Adipose tissue (tissue), 3 donors: ENCODE results near the gene SPATC1L. TPM values are rescaled to one million over a fixed set of nuclear protein-coding genes. Genes with fewer than 3 reads are reported as not detected.
"Not testable (repeated sequence)": the region's sequence is repeated elsewhere in the genome, so short reads cannot be mapped to it uniquely, and the experiment has no call there.

Experiments
- H3K27ac ChIP-seq: one replicate; pipeline ENCODE4 v1.5.1; 2013; ENCODE audit warnings: low read depth, low read length
- WGBS, 3 donors: extraction: QIAGEN DNeasy Blood & Tissue Kit; methylation state at CpG; one replicate each; pipeline ENCODE4 v1.1.7; 2013; 5-methylcytosine and 5-hydroxymethylcytosine counted together
- polyA plus RNA-seq, 3 donors: library from polyadenylated mRNA; stranded (reverse); fragments of 200-250 nt; gene quantifications; one replicate each; pipeline ENCODE4 v1.2.3, GENCODE V29; 2013
- donor health status: healthy with polysubstance abuse.
- donor health status: Bipolar disorder and iron deficiency.
- donor health status: healthy.

SPATC1L gene
- 1 to 10 TPM; 4.8 to 10.0 (median 9.1) TPM for polyA plus RNA-seq

DNA sequence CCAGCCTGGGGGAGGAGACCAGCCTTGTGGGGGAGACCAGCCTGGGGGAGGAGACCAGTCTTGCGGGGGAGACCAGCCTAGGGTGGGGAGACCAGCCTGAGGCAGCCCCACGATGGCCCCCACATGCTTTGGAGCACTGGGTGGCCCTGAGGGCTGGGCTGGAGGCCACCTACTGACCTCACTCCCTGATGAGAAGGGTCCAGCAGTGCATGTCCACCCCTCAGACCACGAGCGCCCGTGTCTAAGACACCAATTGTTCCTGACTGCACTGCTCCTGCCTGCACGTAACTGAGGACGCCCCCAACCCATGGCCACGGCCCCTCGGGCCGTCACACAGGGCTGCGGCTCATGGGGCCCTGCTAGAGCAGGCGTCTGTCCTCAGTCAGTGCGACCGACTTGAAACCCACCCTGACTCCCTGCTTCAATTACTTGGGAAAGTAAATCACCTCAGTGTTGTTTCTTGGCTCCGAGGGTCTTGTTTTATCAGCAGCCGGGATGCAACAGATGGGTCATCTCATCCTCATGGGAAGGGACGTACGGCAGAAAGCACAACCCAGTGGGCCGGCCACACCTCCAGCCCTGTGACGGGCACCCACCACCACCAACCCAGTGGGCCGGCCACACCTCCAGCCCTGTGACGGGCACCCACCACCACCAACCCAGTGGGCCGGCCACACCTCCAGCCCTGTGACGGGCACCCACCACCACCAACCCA is at the start of gene SPATC1L:
Gene SPATC1L (minus strand): TSS at position 550 of the 715 bp plus-strand sequence. CDS start 1,643 bp downstream, outside the sequence.
- 5 to 14% (median 7%) methylated on average over 18 to 21 of the region's 24 CpGs for WGBS, 3 donors
- no peak within 1 kb of the TSS for H3K27ac ChIP-seq

GRCh38 chr21:46229923-46230260 is 45.6 kb upstream of the SPATC1L start:
- H3K27ac ChIP-seq, result no peak overlapping the region

DNA sequence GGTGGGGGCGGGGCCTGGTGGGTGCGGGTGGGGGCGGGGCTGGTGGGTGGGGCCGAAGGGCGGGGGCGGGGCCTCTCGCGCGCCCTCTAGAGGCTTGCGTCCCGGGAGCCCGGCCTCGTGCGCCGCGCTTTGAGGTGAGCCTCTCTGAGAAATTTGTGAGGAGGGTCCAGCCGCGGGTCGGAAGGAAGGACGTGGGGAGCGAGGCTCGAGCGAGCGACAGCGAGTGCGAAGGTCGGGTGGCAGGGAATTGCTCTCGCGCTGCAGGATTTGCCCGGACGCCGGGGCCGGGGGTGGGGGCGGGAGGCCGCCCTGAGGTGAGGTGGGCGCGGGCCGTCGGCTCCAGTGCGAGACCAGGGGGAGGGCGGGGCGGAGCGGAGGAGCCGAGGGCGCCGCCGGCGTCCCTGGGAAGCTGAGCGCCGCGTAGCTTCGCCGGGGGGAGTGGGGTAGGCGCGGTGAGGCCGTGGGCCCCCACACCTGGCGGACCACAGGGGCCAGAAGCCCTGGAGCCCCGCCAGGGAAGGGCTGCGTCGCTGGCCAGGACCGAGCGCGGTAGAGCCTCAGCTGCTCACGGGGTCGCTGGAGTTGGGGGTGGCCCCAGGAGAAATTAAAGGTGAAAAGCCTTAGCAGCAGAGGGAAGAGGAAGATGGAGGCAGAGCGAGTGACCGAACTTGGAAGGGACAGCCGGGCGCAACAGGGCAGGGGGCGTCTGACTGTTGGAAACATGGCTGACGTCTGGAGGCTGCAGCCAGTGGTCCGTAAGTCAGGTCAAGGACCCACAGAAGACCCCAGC is 45.1 kb upstream of the SPATC1L start:
- H3K27ac ChIP-seq, result no peak overlapping the region
- WGBS, 3 donors, result 3% methylated on average over 52 to 72 of the region's 72 CpGs

More at GRCh38 chr21:46229923-46230260, 45.6 kb upstream of the SPATC1L start:
- WGBS, 3 donors, result 86 to 93% (median 91%) methylated on average over 6 of the region's 6 CpGs

GRCh38 chr21:46228345-46229051 is 44.2 kb upstream of the SPATC1L start, which contains the start of gene LSS:
Gene LSS, minus strand, starts transcription at chr21:46228774. Its CDS starts 29 bp downstream, at chr21:46228745.
- 0% methylated on average over 59 to 77 of the region's 77 CpGs for WGBS, 3 donors

DNA sequence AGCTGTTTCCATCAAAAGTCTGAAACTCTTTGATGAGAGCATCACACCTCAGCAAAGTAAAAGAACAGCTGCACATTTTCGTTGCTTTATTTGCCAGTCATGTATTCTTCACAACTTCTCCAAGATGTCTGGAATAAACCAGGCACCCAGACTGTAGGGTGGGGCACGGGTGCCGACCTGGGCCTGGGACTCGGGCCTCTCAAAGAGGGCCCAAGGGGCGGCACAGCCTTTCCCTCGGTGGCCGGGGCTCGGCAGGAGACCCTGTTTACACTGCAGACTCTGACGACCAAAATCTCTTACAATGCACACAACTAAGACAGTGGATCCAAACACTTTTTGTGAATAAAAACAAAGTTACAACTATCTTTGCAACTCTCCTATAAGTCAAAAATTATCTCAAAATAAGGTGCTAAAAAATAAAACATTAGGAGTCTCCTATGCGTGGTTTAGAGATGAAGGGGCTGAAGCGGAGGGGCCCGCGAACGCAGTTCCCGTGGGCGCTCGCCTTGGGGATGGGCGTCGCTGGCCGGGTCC is 43.6 kb upstream of the SPATC1L start:
- 1 to 4% (median 3%) methylated on average over 20 of the region's 20 CpGs for WGBS, 3 donors
- no peak overlapping the region for H3K27ac ChIP-seq

More at GRCh38 chr21:46228345-46229051, 44.2 kb upstream of the SPATC1L start, which contains the start of gene LSS:
- no peak within 1 kb of the TSS for H3K27ac ChIP-seq

- WGBS, 3 donors, result 43 to 61% (median 49%) methylated on average over 4 of the region's 4 CpGs
- no peak overlapping the region for H3K27ac ChIP-seq
These were observed 42.8 kb upstream of the SPATC1L start for GRCh38 chr21:46226920-46227599.

DNA sequence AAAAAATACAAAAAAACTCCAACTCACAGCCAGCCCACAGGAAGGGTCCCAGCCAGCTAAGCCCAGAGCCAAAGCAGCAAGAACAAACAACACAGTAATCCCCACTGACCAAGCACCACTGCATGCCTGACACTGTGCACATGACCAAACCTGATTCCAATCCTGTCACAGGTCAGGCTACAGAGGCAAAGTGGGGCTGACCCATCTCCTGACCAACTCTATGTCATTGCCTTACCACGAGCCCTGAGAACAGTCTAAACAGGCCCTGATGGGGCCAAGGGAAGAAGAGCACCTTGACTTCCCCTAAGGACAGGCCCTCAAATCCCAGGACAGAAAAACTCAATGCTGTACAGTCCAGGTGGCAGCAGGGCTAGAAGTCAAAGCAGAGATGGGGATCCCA is 41.9 kb upstream of the SPATC1L start:
- 74 to 87% (median 85%) methylated on average over 1 of the region's 1 CpG for WGBS, 3 donors
- H3K27ac ChIP-seq, result no peak overlapping the region

DNA sequence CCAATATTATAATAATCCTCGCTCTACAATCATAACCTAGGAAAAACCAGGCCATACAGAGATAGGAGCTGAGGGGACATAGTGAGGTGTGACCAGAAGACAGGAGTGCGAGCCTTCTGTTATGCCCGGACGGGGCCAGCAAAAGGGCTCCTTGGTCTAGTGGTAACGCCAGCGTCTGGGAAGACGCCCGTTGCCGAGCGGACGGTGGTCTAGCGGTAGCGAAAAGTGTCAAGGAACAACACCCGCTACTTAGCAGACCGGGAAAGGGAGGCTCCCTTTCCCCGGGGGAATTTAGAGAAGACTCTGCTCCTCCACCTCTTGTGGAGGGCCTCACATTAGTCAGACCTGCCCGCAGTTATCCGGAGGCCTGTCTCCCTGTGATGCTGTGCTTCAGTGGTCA is 39.4 kb upstream of the SPATC1L start:
- WGBS, 3 donors, result 94 to 96% (median 96%) methylated on average over 18 of the region's 18 CpGs
- H3K27ac ChIP-seq, result not testable (repeated sequence)

DNA sequence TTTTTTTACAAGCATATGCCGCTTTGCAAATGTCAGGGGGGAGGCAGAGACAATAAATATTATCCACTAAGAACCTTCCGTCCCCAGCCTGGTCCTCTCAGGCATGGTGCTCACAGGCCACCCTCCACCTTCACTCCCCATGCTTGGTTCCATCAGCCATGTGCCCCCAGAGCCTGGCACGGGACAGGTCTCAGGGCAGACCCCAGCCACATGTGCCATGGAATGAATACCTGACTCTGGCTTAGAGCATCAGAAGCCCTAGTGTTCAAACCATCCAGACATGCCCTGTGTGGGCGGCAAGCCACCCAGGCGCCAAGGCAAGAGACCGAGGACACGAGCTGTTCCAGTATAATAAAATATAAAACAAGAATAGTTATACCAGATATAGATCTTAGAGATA is 39.0 kb upstream of the SPATC1L start:
- 84 to 93% (median 90%) methylated on average over 7 of the region's 7 CpGs for WGBS, 3 donors

DNA sequence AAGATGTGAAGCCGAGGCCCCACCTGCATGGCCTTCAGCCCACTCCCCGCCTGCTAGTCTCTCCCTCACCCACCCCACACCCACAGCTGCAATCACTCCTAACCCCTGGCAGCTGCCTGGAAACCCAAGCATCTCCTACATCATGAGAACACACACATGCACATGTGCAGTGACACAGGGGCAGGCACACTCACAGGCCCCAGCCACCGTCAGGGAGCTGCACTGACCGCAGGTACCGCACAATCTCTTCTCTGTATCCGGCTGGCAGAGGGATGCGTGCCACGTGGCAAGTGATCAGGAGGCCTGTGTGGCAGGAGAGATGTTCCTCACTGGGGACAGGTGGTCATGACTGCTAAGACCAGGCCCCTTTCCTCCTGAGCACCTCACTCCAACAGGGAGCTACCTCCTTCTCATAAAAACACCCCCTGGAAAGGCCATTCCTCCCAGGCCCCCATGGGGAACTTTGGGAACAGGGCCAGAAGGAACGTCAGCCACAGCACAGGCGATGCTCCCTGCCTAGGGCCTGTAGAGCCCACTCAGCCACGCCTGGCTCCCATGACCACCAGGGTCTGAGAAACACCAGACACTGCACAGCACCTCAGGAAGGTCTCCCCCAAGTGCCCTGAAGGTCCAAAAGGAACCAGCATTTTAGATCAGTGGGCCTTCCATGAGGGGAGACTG is 38.3 kb upstream of the SPATC1L start:
- WGBS, 3 donors, result 68 to 84% (median 77%) methylated on average over 11 of the region's 11 CpGs
- no peak overlapping the region for H3K27ac ChIP-seq

More for the DNA sequence above, 39.0 kb upstream of the SPATC1L start:
- no peak overlapping the region for H3K27ac ChIP-seq

GRCh38 chr21:46221664-46222435 is 37.6 kb upstream of the SPATC1L start:
- 70 to 87% (median 84%) methylated on average over 16 of the region's 16 CpGs for WGBS, 3 donors
- H3K27ac ChIP-seq, result no peak overlapping the region

- WGBS, 3 donors, result 88 to 95% (median 91%) methylated on average over 7 to 8 of the region's 8 CpGs
- no peak overlapping the region for H3K27ac ChIP-seq
These were observed 36.6 kb upstream of the SPATC1L start for GRCh38 chr21:46220847-46221246.

DNA sequence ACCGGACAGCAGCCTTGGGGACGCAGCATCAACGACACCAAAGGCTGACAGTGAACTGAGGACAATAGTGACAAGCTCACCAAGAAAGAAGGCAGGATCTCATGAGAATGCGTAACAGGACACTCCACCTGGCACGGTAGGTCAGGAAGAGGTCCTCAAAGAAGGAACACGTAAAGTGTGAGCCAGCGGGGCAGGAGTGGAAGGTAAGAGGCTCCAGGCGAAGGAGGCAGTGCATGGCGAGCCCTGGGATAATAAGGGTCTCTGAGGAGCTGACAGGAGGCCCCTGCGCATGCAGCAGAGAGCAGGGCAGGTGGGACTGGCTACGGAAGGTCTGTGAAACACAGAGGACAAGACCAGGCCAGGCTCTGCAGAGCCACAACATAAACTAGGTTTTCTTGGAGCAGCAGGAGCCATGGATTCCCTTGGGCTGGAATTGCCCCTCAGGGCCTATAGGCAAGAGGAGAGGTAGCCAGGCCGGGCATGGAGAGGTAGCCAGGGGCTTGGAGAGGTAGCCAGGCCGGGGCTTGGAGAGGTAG is 36.1 kb upstream of the SPATC1L start:
- 91 to 94% (median 93%) methylated on average over 13 of the region's 13 CpGs for WGBS, 3 donors
- no peak overlapping the region for H3K27ac ChIP-seq

- no peak overlapping the region for H3K27ac ChIP-seq
- WGBS, 3 donors, result 79 to 81% (median 80%) methylated on average over 13 of the region's 13 CpGs
These were observed 35.5 kb upstream of the SPATC1L start for GRCh38 chr21:46219591-46220239.

DNA sequence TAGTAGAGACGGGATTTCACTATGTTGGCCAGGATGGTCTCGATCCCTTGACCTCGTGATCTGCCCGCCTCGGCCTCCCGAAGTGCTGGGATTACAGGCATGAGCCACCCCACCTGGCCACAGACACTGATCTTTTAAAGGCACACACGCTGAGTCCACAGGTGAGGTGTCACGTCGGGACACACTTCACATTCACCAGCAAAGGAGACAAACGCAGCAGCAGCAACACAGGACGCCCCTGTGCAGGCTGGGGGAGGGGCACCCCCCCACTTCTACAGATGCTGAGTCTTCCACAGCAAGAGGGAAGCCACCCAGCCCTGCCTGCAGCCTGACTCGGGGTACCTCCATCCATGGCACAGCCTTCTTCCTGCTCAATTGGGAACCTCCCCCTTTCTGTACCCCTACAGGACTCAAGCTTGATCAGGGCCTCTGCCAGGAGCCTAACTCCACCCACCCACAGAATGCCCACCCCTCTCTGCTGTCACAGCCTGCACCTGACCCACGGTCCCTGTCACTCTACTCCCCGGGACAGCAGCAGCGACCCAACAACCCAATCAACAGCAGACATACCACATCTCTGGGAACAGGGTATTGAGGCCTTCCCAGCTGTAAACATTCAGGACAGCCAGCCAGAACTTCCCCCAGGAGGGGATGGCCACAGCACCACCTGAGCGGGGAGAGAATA is 34.8 kb upstream of the SPATC1L start:
- WGBS, 3 donors, result 86 to 91% (median 90%) methylated on average over 16 of the region's 16 CpGs
- no peak overlapping the region for H3K27ac ChIP-seq
